GM21526 (cell line): ENCODE data around the gene OR4N2.
"Not testable (repeated sequence)": the region's sequence is repeated elsewhere in the genome, so short reads cannot be mapped to it uniquely, and the experiment has no call there.

Experiments
- ATAC-seq: cut with Tn5 transposase; IDR thresholded peaks from one replicate; pipeline ENCODE4 v1.9.1; 2021; ENCODE audit warnings: moderate library complexity; ENCODE audit not compliant: unreplicated experiment, low FRiP score

OR4N2 gene, protein sequence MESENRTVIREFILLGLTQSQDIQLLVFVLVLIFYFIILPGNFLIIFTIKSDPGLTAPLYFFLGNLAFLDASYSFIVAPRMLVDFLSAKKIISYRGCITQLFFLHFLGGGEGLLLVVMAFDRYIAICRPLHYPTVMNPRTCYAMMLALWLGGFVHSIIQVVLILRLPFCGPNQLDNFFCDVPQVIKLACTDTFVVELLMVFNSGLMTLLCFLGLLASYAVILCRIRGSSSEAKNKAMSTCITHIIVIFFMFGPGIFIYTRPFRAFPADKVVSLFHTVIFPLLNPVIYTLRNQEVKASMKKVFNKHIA

DNA sequence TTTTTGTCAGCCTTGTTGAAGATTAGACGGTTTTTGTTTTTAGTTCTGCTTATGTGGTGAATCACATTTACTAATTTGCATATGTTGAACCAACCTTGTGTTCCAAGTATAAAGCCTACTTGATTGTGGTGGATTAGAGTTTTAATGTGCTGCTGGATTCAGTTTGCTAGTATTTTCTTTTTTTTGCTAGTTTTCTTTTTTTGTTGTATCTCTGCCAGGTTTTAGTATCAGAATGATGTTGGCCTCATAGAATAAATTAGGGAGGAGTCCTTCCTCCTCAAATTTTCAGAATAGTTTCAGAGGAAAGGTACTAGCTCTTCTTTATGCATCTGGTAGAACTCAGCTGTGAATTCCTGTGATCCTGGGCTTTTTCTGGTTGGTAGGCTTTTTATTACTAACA, at the start of gene OR4N2:
Gene OR4N2 (plus strand): TSS at position 301 of the 400 bp plus-strand sequence. CDS start 23,679 bp downstream, outside the sequence.
- not testable (repeated sequence) for ATAC-seq

DNA sequence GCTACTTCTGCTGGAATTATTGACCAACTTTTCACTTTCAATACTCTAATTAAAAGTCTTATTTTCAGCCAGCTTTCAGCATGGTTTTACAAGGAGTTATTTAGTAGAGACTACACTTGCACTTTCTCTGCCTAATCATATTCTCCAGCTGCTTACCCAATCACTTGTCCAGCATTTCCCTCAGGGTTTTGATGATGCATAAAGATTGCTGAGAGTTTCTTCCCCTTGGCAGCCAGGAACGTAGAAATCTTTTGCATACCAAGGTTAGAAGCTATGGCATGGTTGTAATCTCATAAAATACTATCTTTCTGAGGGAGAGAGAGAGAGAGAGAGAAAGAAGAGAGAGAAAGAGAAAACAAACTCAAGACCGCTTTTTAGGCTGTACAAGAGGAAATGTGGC, 49.4 kb upstream of the OR4N2 start:
- no peak for ATAC-seq

DNA sequence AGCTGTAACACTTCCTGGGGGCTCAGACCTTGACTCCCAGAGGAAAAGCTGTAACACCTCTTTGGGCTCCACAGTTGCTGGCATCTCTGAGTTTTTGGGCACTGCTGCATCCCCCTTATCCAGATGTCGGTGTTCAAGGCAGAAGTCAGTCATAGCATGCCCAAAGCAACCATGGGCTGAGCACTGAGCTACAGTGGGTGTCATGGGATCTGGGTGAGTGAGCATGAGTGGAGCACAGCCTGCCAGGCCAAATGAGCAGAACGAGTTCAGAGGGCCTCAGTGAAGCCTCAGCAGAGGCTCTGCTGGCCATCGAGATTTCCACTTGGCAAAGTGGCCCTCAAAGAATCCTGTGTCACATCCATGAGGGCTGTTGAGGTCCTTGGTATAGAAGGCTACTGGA, 32.1 kb upstream of the OR4N2 start:
- not testable (repeated sequence) for ATAC-seq

DNA sequence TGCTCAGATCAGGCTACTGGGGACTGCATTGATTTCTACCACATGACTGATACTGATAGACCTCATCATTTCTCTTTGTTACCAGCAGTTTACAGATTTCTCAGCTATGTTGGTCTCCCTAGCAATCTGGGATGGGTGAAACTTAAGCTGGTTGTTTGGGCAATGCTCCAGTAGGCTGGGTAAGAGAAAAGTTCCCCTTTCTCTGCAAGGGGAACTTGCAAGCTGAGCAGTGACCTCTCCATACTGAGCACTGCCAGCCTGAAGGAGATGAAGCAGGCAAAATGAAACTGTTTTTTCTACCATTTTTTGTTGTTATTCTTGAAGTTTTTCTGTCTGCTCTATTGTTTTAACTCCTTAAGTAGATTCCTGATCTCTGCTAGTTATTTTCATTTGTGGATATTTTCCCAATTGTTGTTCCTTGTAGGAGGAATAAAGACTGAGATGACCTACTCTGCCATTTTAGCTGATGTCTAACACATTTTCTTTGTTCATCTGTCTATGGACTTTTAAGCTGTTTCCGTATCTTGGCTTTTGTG, 31.6 kb upstream of the OR4N2 start:
- no peak for ATAC-seq

DNA sequence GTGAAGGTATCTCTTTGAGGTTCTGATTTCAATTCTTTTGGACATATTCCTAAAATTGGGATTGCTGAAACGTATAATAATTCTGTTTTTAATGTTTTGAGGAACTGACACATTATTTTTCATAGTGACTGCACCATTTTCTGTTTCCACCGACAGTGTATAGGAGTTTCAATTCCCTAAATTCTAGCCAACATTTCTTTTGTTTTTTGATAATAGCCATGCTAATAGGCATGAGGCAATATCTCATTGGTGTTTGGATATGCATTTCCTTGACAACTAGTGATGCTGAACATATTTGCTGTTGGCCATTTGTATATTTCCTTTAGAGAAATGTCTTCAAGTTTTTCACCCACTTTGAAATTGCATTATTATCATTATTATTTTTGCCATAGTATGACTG, 31.1 kb upstream of the OR4N2 start:
- ATAC-seq, result peak; percentile 71

DNA sequence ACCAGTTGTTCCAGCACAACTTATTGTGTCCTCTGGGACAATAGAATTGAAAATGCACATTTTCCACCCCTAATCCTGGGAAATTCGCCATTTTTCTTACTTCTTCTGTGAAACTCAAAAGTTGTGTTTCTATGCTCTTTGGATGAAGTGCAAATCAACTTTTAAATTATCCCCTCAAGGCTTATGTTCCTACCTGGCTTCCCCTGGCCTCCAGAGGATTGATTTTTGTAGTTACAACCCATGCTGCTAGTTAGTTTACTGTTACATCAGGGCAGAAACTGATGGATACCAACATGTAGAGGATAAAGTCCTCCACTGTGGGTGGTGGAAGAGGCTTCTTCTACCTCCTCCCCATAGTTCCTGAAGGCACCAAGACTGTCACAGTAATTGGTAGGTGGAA, 30.4 kb upstream of the OR4N2 start, which contains the start of gene OR4M1:
Gene OR4M1 (plus strand): TSS at position 301 of the 400 bp plus-strand sequence. CDS start 6,819 bp downstream, outside the sequence.
- ATAC-seq, result not testable (repeated sequence)

DNA sequence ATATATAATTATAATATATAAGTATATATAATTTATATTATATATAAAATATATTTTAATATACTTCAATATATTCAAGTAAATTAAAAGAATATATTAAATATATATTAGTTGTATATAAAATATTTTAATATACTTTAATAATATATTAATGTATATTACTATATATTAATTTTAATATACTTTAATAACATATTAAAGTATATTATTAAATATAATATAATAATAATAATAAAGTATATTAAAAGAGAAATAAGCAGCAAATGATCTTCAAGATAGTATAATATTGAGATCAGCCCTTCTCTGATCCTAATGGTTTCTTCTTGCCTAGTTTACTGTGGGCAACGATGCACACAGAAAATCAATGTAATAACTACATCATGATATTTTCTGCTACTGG, 28.0 kb upstream of the OR4N2 start:
- no peak for ATAC-seq

DNA sequence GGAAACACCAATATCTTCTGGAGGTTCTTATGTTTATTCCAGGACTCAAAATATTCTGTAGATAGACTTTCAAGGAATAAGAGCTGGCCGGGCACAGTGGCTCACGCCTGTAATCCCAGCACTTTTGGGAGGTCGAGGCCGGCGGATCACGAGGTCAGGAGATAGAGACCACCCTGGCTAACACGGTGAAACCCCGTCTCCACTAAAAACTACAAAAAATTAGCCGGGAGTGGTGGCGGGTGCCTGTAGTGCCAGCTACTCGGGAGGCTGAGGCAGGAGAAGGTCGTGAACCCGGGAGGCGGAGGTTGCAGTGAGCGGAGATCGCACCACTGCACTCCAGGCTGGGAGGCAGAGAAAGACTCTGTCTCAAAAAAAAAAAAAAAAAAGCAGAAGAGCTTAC, 17.7 kb upstream of the OR4N2 start:
- not testable (repeated sequence) for ATAC-seq

DNA sequence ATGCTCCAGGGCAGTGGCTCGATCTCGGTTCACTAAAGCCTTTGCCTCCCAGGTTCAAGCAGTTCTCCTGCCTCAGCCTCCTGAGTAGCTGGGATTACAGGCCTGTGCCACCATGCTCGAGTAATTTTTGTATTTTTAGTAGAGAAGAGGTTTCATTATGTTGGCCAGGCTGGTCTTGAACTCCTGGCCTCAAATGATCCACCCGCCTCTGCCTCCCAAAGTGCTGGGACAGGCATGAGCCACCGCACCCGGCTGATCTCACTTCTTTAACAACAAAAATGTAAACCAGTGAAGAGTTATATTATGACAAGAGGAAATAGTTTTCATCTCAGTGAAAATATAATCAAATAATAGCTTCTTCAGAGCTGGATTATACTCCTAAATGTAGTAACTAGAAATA, 16.3 kb upstream of the OR4N2 start:
- ATAC-seq, result not testable (repeated sequence)

DNA sequence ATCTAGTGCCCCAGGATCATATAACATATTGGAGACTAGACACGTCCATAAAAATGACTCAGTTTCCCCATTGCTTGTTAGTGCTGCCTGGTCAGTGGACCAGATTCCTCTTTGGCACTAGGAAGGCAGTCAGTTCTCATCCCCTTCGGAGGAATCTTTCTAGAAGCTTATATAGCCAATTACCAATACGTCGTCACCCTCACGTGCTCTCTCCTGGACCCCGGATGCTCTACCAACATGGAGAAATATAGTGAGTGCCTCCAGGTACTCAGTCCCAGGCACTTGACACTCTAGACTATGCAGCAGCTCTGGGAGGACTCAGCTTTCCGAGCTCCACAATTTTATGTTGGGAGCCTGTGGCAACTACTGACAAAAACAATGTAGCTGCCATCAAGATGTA, 15.4 kb upstream of the OR4N2 start:
- not testable (repeated sequence) for ATAC-seq

DNA sequence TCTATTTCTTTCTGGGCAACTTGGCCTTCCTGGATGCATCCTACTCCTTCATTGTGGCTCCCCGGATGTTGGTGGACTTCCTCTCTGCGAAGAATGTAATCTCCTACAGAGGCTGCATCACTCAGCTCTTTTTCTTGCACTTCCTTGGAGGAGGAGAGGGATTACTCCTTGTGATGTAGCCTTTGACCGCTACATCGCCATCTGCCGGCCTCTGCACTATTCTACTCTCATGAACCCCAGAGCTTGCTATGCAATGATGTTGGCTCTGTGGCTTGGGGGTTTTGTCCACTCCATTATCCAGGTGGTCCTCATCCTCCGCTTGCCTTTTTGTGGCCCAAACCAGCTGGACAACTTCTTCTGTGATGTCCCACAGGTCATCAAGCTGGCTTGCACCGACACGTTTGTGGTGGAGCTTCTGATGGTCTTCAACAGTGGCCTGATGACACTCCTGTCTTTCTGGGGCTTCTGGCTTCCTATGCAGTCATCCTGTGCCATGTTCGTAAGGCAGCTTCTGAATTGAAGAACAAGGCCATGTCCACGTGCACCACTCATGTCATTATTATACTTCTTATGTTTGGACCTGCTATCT, 7.0 kb upstream of the OR4N2 start:
- ATAC-seq, result not testable (repeated sequence)

DNA sequence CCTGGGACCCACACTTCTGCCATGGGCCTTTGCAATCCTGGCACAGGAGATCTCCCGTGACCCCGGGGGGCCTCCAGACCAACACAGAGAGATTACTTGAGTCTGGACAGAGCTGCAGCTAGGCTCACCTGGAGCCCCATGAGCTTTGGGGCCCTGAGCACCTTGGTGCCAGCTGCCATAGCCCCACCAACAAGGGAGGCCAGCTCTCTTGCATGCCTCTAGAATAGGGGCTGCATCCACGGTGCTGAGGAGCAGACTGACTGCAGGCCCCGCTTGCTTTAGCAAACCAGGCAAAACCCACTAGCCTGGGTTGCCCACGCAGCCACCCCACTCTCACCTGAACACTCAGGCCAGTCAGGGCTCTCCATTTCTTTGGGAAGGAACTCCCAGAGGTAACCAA, 3.7 kb upstream of the OR4N2 start:
- no peak for ATAC-seq

DNA sequence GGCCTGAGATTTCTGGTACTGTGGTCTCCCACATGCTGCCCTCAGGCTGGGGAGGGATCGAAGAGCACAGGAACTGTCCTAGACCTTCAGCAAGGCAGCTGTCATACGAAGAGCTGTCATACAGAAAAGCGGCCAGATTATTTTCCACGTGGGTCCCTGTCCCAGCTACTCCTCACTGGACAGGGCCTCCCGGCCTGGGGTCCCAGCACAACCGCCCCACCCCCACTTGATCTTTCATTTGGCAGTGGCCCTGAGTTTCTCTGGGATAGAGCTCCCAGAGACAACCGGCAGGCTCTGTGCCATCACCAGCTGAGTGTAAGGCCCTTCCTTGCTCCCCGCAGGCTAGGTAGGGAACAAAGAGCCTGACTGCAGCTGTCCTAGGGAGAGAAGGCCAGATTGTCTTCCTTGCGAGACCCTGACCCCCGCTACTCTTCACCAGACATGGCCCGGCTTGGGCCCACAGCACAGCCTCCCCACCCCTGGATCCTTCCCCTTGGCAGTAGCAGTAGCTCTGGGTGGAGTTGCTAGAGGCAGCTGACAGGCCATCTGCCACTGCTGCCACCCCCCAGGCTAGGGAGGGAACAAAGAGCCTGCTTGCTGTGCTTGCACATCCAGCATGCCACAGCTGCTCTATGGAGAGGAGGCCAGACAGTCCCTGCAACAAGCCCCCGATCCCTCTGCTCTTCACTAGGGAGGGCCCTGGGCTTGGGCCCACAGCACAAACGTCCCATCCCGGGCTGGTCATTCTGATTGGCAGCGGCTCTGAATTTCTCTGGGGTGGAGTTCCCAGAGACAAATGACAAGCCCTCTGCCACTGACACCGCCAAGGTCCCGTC, 3.1 kb upstream of the OR4N2 start:
- no peak for ATAC-seq

DNA sequence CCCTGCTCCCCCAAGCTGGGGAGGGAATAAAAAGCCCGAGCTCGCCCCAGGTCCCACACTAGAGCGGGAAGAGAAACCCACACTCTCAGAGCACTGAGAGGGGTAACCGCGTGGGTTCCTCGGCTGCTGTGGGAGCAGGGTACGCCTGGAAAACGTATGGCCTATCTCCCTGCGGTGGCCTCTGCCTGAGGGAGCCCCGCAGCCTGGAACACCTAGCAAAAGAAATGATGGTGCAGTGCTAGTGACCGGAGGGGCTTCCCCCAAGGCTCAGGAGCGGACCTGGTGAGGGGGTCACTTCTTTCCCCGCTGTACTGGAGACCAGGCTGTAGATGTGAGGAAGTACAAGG, 2.5 kb upstream of the OR4N2 start:
- no peak for ATAC-seq

DNA sequence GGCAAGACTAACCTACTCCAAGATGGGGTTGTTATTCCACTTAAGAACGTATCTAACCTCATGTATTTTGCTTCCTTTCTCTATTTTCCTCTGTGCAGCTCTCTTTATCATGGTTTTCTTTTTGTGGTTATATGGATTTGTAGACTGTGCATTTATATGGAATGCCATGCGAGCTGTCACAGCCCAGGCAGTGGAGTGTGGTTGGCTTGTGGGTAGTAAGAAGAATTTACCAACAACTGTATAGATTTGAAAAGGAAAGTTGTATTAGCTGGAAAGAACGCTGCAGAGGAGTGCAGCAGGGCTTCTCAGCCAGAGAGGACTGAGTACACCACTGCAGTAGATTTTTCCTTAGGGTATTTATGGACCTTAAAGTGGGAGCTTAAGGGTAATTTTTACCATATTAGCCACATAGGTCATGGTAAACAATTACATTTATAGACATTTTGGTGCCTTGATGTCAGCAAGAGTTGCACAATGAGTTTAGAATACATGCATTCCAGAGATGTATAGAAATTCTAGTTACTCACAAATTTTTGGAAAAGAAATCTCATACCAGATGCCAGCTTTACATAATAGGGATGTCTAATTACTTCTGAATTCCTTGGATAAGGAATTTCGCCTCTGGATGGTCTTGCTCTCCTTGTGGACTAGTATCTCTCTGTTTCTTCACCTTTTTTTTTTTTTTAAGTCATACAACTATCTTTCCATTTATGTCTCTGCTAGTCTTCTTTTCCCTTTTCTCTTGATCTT, 9.8 kb downstream of the OR4N2 start:
- not testable (repeated sequence) for ATAC-seq

DNA sequence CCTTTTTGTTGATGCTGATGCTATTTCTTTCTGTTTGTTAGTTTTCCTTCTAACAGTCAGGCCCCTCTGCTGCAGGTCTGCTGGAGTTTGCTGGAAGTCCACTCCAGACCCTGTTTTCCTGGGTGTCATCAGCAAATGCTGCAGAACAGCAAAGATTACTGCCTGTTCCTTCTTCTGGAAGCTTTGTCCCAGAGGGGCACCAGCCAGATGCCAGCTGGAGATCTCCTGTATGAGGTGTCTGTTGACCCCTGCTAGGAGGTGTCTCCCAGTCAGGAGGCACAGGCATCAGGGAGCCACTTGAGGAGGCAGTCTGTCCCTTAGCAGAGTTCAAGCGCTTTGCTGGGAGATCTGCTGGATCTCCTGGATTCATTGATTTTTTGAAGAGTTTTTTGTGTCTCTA, 16.3 kb downstream of the OR4N2 start:
- not testable (repeated sequence) for ATAC-seq

DNA sequence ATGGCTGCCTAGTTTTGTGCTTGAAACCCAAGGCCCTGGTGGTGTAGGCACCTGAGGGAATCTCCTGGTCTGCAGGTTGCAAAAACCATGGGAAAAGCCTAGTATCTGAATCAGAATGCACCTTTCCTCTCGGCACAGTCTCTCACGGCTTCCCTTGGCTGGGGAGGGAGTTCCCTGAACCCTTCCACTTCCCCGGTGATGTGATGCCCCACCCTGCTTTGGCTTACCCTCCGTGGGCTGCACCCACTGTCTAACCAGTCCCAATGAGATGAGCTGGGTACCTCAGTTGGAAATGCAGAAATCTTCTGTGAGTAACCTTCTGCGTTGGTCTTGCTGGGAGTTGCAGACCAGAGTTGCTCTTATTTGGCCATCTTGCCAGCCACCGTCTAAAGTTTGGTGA, 17.4 kb downstream of the OR4N2 start:
- ATAC-seq, result not testable (repeated sequence)

DNA sequence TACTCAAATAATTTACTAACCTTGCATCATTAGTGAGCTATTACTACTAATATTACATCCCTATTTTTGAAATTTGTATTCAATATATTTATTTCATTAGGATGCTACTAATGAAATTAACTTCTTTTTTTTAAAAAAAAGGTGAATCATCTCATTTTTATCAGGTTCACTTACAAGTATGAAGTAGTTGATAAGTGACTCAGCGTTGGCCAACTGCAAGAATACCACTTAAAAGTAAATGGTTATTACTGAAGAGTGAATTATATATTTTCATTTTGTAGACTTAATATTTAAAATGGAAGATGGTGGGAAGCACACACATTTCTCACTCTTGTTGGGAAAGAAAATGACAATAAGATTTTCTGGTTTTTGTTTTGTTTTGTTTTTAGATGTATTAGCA, 19.6 kb downstream of the OR4N2 start:
- ATAC-seq, result no peak

DNA sequence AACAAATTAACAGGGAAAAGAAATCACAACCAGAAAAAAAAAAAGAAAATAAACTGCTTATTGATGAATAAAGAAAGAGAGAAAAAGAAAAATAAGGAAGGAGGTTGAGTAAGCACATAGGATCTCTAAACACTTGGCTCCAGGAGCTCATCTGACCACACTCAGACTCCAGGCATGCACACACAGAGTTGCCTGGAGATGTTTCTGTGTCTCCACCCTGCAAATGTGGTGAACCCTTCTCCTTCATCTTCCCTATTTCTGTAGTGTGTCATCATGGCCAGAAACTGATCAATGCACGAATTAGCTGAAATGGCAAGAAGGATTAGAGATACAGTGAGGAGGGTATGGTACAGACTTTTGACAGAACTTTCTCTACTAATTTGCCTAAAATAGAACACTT, 20.2 kb downstream of the OR4N2 start:
- ATAC-seq, result no peak

DNA sequence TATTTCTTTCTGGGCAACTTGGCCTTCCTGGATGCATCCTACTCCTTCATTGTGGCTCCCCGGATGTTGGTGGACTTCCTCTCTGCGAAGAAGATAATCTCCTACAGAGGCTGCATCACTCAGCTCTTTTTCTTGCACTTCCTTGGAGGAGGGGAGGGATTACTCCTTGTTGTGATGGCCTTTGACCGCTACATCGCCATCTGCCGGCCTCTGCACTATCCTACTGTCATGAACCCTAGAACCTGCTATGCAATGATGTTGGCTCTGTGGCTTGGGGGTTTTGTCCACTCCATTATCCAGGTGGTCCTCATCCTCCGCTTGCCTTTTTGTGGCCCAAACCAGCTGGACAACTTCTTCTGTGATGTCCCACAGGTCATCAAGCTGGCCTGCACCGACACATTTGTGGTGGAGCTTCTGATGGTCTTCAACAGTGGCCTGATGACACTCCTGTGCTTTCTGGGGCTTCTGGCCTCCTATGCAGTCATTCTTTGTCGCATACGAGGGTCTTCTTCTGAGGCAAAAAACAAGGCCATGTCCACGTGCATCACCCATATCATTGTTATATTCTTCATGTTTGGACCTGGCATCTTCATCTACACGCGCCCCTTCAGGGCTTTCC, 24.2 kb downstream of the OR4N2 start:
- not testable (repeated sequence) for ATAC-seq
